IPS-NIHi7 (cell line): ENCODE results near the gene NDUFAF5.

Experiments
- DNase-seq: peaks from one replicate; pipeline ENCODE4 v3.0.0; 2012; ENCODE audit warnings: mixed read lengths; ENCODE audit errors: extremely low spot score

NDUFAF5 gene

GRCh38 chr20:13777171-13777601 is 7.6 kb upstream of the NDUFAF5 start:
- no peak for DNase-seq

GRCh38 chr20:13778827-13779226 is 6.0 kb upstream of the NDUFAF5 start:
- DNase-seq: no peak

GRCh38 chr20:13783528-13783927 is 1.3 kb upstream of the NDUFAF5 start:
- no peak for DNase-seq

DNA sequence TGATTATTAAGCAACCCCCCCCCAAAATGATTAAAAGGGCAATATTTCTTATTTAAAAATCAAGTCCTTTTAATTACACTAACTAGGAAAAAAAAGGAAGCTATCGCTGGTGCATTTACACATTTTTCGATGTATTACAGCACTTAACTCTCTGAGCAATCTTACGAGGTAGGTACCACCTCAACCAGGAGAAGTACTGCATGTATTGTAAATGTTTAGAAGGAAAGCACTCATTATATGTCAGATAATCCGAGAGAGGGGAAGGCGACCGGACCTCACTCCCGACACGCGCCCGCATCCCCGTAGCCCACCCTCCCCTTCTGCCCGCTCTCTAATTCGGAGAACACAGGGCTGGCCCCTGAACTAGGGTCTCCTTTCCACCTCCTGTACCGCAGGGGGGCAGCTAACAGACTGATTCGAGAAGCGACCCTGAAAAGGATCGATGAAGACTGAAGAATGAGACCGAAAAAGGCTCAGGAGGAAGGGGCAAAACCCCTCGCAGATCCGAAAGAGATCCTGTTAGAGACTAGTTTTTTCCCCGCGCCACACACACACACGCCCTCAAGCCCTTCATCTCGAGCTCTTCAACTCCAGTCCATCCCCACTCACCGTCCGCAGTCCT is 446 bp upstream of the NDUFAF5 start:
- peak; percentile 28 for DNase-seq

- DNase-seq: no peak
Observed at GRCh38 chr20:13786143-13786828, 1.5 kb downstream of the NDUFAF5 start.

DNA sequence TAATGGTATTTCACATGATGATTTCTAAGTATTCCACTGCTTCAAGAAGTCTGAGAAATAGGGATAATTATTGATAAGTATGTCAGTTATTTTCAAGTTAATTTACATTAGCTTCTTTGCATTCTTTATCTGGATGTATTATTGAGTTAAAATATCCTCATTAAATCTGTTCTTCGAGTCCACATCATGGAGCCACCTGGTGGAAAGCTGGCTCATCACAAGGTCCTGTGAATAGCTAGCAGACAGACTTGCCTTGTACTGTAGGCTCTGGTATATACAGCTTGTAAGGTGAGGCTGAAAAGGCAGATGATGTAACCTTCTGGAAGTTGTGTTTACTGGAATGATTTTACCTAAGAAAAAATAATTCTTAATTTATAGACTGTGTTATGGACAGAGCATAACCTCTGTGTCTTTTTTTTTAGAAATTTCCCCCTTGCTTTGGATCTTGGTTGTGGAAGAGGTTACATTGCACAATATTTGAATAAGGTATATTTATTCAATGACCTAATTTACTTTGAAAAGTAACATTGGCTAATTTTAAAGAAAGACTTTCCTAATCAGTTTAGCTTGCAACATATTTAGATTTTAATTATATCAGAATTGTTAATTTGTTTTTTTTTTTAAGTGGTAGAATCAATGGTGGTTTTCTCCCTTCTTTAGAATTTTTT is 3.5 kb downstream of the NDUFAF5 start:
- peak; percentile 57 for DNase-seq

GRCh38 chr20:13790708-13791107 is 5.9 kb downstream of the NDUFAF5 start:
- no peak for DNase-seq

DNA sequence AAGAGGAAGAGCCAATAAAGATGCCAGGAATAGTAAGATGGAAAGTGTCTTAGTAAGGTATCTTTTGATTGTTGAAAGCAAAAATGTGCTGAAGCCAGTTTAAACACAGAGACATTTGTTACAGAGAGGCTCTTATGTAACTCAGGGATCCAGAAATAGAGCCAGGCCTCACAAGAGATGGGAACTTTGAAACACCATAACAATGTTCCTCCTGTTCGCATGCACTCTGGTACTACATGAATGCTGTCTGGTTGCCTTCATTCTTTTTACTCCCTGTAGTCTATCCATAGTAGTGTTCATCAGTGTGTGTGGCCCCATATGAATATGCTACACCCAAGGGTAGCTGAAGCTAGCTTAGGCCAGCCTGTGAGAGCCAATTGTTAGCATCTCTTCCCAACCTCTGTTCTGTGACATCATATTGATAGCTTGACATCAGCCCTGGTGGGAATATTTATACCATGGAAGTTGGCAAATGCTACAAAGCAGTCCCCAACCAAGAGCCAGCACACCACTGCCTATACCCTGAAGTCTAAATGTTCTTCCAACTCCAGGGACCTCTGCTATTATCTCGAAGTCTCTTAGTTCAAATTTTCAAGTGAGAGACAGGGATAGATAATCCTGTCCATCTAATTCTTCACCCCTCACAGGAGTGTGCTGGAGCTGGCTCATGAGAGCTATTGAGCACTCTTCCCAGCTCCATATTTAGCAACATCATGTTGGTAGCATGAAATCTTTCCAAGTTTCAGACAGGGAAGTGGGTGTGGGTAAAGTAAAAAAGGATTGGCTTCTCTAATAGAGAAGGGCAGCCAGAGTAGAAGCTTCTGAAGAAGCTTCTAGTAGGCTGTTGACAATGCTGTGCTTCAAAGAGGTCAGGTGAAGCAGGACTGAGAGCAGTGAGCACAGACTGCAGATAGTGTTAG is 7.0 kb downstream of the NDUFAF5 start:
- no peak for DNase-seq

GRCh38 chr20:13793001-13793400 is 8.2 kb downstream of the NDUFAF5 start:
- no peak for DNase-seq

DNA sequence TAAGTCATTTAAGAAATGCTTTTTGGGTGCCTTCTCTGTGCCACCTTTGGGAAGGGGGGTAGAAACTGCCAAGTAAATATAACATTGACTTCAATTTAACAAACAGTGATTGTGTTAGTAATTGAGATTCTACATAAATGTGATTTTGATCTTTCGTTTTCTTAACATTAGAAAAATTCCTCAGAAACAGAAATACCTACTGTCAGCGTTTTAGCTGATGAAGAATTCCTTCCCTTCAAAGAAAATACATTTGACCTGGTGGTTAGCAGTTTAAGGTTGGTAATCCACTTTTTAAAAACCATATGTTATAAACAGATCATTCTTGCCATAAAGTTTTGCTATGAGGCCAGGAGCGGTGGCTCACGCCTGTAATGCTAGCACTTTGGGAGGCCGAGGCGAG is 9.8 kb downstream of the NDUFAF5 start:
- DNase-seq: no peak

- DNase-seq: no peak
Observed at GRCh38 chr20:13799040-13799439, 14.2 kb downstream of the NDUFAF5 start.

DNA sequence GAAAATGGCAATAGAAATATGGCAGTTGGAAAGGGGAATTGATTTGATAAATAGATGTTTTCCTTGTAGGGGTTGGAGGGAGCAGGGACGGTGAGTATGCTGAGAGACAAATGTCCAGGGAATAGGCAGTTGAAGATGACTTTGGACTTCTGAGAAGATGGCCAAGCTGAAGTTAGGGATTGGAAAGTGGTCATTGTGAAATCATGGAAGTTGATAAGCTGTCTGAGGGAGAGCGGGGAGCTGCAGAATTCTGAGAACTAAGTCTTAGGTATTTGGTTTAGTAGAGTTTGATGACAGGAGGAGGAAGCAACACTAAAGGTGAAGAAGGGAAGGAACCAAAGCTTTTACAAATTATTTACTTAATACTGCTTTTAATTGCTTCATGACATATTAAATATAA is 15.1 kb downstream of the NDUFAF5 start:
- no peak for DNase-seq

DNA sequence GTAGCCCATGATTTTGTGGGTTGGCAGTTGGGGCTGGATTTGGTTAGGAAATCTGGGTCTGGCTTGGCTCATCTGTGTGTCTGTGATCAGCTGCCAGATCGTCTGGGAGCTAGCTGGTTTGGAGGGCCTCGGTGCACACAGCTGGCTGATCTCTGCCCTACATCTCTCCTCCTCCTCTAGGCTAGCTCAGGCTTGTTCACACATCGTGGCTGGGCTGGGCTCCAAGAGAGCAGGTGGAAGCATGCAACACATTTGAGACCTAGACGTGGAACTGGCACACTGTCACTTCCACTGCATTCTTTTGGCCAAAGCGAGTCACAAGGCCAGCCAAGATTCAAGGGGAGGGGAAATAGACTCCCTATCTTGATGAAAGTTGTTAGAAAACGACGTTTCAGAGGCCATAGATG is 15.9 kb downstream of the NDUFAF5 start:
- DNase-seq: no peak

GRCh38 chr20:13809373-13809772 is 24.5 kb downstream of the NDUFAF5 start:
- DNase-seq: no peak

- DNase-seq: no peak
Observed at GRCh38 chr20:13809855-13810254, 25.0 kb downstream of the NDUFAF5 start.

DNA sequence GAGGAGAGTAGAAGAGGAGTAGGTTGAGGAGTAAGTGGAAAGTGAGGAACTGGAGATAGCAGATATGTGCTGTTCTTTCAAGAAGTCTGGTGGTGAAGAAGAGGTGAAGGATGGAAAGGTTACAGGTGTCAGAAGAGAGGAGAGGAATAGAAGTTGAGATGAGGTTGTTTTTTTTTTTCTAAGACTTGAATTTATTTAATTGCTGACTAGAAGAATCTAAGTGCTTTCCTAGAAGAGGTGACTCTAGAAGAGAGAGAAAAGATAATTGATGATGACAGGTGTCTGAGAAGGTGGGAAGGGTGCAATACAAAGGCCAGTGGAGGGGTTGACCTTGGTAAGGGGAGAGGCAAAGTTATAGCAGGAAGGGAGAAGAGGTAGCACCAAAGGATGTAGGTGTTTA is 25.6 kb downstream of the NDUFAF5 start:
- no peak for DNase-seq

- no peak for DNase-seq
Observed at GRCh38 chr20:13813910-13814309, 29.1 kb downstream of the NDUFAF5 start.

DNA sequence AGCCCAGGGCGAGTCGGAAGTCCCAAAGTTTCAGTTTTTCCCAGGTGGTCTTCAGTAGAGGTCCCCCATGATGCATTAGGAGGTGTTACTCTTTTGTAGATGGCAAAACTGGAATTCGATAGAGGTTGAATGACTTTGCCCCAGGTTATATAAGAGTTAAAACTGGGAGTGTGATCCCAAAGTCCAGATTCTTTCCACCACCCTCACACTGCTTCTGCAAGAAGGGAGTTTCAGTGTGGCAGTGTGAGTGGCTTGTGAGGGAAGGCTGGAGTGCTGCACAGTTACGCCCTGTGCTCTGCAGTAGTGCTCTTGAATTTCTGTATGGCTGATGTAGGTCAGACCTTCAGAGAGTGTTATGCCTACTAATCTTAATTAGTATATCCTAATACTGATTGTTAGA is 29.8 kb downstream of the NDUFAF5 start:
- no peak for DNase-seq

GRCh38 chr20:13816757-13817156 is 31.9 kb downstream of the NDUFAF5 start:
- DNase-seq: no peak

GRCh38 chr20:13817342-13817741 is 32.5 kb downstream of the NDUFAF5 start:
- DNase-seq: no peak

GRCh38 chr20:13819885-13820645 is 35.2 kb downstream of the NDUFAF5 start:
- DNase-seq: peak; percentile 52
